Keratinocyte (primary cell): Measurements from ENCODE around the gene C1orf52. TPM values are rescaled to one million over a fixed set of nuclear protein-coding genes. Genes with fewer than 3 reads are reported as not detected.

ENCODE experiments used
- DNase-seq: peaks from one replicate; pipeline ENCODE4 v3.0.0-alpha.2; 2011; ENCODE audit warnings: low read depth, missing footprints, low spot score
- FAIRE-seq: peaks from 2 replicates; lab custom pipeline; 2011; peaks lifted over from hg19 to GRCh38; lab: Jason Lieb, UNC
- H2AFZ ChIP-seq: 2 replicates; pipeline ENCODE4 v1.6.0; 2012; ENCODE audit warnings: low read length, control low read depth, inconsistent platforms; ENCODE audit not compliant: control insufficient read depth
- H3K27ac ChIP-seq: 2 replicates; pipeline ENCODE4 v1.5.1; 2011; ENCODE audit warnings: low read length; ENCODE audit not compliant: control insufficient read depth, insufficient read depth
- H3K27me3 ChIP-seq: 3 replicates; pipeline ENCODE4 v1.6.0; 2011; ENCODE audit warnings: low read length; ENCODE audit not compliant: control insufficient read depth, insufficient read depth; ENCODE audit errors: extremely low read depth
- H3K36me3 ChIP-seq, 2 experiments: 2 replicates in 1 of 2; 3 replicates in 1 of 2; pipeline ENCODE4 v1.5.1; 2011; ENCODE audit warnings: low read length in 2 of 2, mild to moderate bottlenecking in 1 of 2; ENCODE audit not compliant: control insufficient read depth in 2 of 2, insufficient read depth in 2 of 2; ENCODE audit errors: extremely low read depth in 1 of 2
- H3K4me1 ChIP-seq: 3 replicates; pipeline ENCODE4 v1.5.1; 2011; ENCODE audit warnings: low read length; ENCODE audit not compliant: control insufficient read depth, insufficient read depth; ENCODE audit errors: extremely low read depth
- H3K4me2 ChIP-seq: 3 replicates; pipeline ENCODE4 v1.6.0; 2011; ENCODE audit warnings: low read depth, low read length; ENCODE audit not compliant: control insufficient read depth, insufficient read depth; ENCODE audit errors: extremely low read depth
- H3K4me3 ChIP-seq, 3 experiments: fragments of 200-600 bp in 1 of 3; sonication (generic) in 1 of 3; 2 replicates in 2 of 3; 3 replicates in 1 of 3; pipeline ENCODE4 v1.5.1; 2011 to 2016; ENCODE audit warnings: low read length in 3 of 3, mild to moderate bottlenecking in 3 of 3, control low read depth in 2 of 3, inconsistent platforms in 1 of 3, low read depth in 1 of 3, mixed read lengths in 1 of 3, mixed run types in 1 of 3, moderate library complexity in 1 of 3; ENCODE audit not compliant: control insufficient read depth in 2 of 3, insufficient read depth in 2 of 3; ENCODE audit errors: extremely low read depth in 1 of 3
- H3K79me2 ChIP-seq: 2 replicates; pipeline ENCODE4 v1.6.0; 2012; ENCODE audit warnings: low read length; ENCODE audit not compliant: control insufficient read depth, insufficient read depth
- H3K9ac ChIP-seq: 3 replicates; pipeline ENCODE4 v1.6.0; 2011; ENCODE audit warnings: low read length; ENCODE audit not compliant: control insufficient read depth, insufficient read depth; ENCODE audit errors: extremely low read depth
- H3K9me1 ChIP-seq: 3 replicates; pipeline ENCODE4 v1.6.0; 2011; ENCODE audit warnings: low read length; ENCODE audit not compliant: control insufficient read depth, insufficient read depth; ENCODE audit errors: extremely low read depth
- H3K9me3 ChIP-seq: 2 replicates; pipeline ENCODE4 v1.5.1; 2012; ENCODE audit warnings: low read depth, low read length; ENCODE audit not compliant: control insufficient read depth
- H4K20me1 ChIP-seq: 3 replicates; pipeline ENCODE4 v1.6.0; 2011; ENCODE audit warnings: low read length; ENCODE audit not compliant: control insufficient read depth, insufficient read depth; ENCODE audit errors: extremely low read depth
- CTCF ChIP-seq, 3 experiments: IDR thresholded peaks in 1 of 3; conservative IDR thresholded peaks in 1 of 3; optimal IDR thresholded peaks in 1 of 3; 2 replicates in 2 of 3; 3 replicates in 1 of 3; pipeline versions ENCODE3 to v1.5.1; 2011; ENCODE audit warnings: low read length in 3 of 3, mild to moderate bottlenecking in 3 of 3, moderate library complexity in 2 of 3, control low read depth in 1 of 3, inconsistent platforms in 1 of 3; ENCODE audit not compliant: insufficient read depth in 2 of 3; ENCODE audit errors: extremely low read depth in 1 of 3
- EZH2 ChIP-seq: IDR thresholded peaks from one replicate; pipeline ENCODE4 v1.6.1; 2012; ENCODE audit warnings: inconsistent platforms, mild to moderate bottlenecking, low read length, moderate library complexity
- dilution Hi-C: fragments of 300-500 bp; cut with MboI; formaldehyde crosslinking; loops from one replicate; pipeline ENCODE4 v1.7.0; 2020; ENCODE audit warnings: low sequenced_read_pairs; ENCODE audit not compliant: extremely low pct_ligation_motif_present
- polyA plus RNA-seq, 5 experiments: library from polyadenylated mRNA; depleted of rRNA in 3 of 5; stranded (reverse) in 3 of 5; stranded (forward) in 1 of 5; unstranded in 1 of 5; fragments of >200 nt; gene quantifications; 1 replicate in 1 of 5; 2 replicates in 3 of 5; 3 replicates in 1 of 5; pipeline versions ENCODE4 v1.2.1 to v1.2.3, GENCODE V29; 2011 to 2012; ENCODE audit warnings: missing spikeins in 2 of 5, low read depth in 1 of 5, low replicate concordance in 1 of 5

The C1orf52 gene
- polyA plus RNA-seq, 1 donor (not counting 4 experiments of a cell fraction or from before 2014, with no cell fraction given) = 27.3 TPM

- TF ChIP-seq EZH2 (no peak), CTCF (optimal IDR thresholded peaks at IDR 0.05 in 1 of 3, IDR thresholded peaks at IDR 0.05 in 1 of 3, conservative IDR thresholded peaks at IDR 0.05 in 1 of 3; ENCODE audit: extremely low read depth in 1 of 3, insufficient read depth in 2 of 3, low read length in 3 of 3) (no peak)
- Histone ChIP-seq H3K4me1 (peaks cover 16% of the 10 kb centered on the region), H3K27me3 (no peaks in the 10 kb centered on the region), H3K9me3 (no peaks in the 10 kb centered on the region), H3K79me2 (no peaks in the 10 kb centered on the region), H3K4me3 (no peak overlapping the region), H3K36me3 (peaks cover 0 to 3% of the 10 kb centered on the region in 2 experiments), H2AFZ (no peak overlapping the region), H3K9me1 (no peaks in the 10 kb centered on the region), H4K20me1 (no peaks in the 10 kb centered on the region), H3K9ac (no peak overlapping the region), H3K27ac (no peak overlapping the region), H3K4me2 (no peak overlapping the region)
- dilution Hi-C loops = no loop called here
- FAIRE-seq = peak; percentile 13
- no peak for DNase-seq
Observed at GRCh38 chr1:85245891-85246290, 13.6 kb downstream of the C1orf52 start.

- dilution Hi-C loops = no loop called here
- H3K36me3 ChIP-seq = peaks cover 0 to 3% of the 10 kb centered on the region in 2 experiments
- H3K79me2 ChIP-seq = no peaks in the 10 kb centered on the region
- no peak overlapping the region for H2AFZ ChIP-seq
- no peak overlapping the region for H3K4me3 ChIP-seq
- FAIRE-seq = no peak
- H3K9me1 ChIP-seq = no peaks in the 10 kb centered on the region
- TF ChIP-seq EZH2 (no peak), CTCF (optimal IDR thresholded peaks at IDR 0.05 in 1 of 3, IDR thresholded peaks at IDR 0.05 in 1 of 3, conservative IDR thresholded peaks at IDR 0.05 in 1 of 3; ENCODE audit: extremely low read depth in 1 of 3, insufficient read depth in 2 of 3, low read length in 3 of 3) (no peak)
- H3K27ac ChIP-seq = no peak overlapping the region
- H3K4me1 ChIP-seq = peaks cover 16% of the 10 kb centered on the region
- no peaks in the 10 kb centered on the region for H3K9me3 ChIP-seq
- no peak overlapping the region for H3K4me2 ChIP-seq
- no peaks in the 10 kb centered on the region for H3K27me3 ChIP-seq
- no peak for DNase-seq
- no peak overlapping the region for H3K9ac ChIP-seq
- H4K20me1 ChIP-seq = no peaks in the 10 kb centered on the region
Observed at GRCh38 chr1:85245456-85245855, 14.0 kb downstream of the C1orf52 start.
